ENCODE data around the gene ADCY10. TPM values are rescaled to one million over a fixed set of nuclear protein-coding genes. Genes with fewer than 3 reads are reported as not detected.

ADCY10 gene
- total RNA-seq = under 0.01 and 0.07 TPM in 2 replicates

GRCh38 chr1:167913895-167914496 lies at the start of gene ADCY10:
ADCY10 (minus strand) TSS chr1:167914134; CDS start chr1:167905140, 8,994 bp downstream.

GRCh38 chr1:167936930-167937708 lies 23.2 kb upstream of the ADCY10 start, which contains the start of gene MPC2:
MPC2 (minus strand) TSS chr1:167937072; CDS start chr1:167935841, 1,231 bp downstream.

GRCh38 chr1:167936068-167936929 lies 22.4 kb upstream of the ADCY10 start, which contains the start of gene DCAF6:
DCAF6 (plus strand) TSS chr1:167936683; CDS start chr1:167936912, 229 bp downstream.

Other genes starting within 250 kb of the ADCY10 start
- gene MPZL1, start 192.2 kb downstream of the ADCY10 start, total RNA-seq = 136 and 144 TPM in 2 replicates
- gene DCAF6, start 22.5 kb upstream of the ADCY10 start, total RNA-seq = 70.0 and 77.1 TPM in 2 replicates
- 28.9 and 33.5 TPM in 2 replicates for gene MPC2, start 22.9 kb upstream of the ADCY10 start, total RNA-seq
- gene GPR161, start 222.8 kb upstream of the ADCY10 start, total RNA-seq = 15.3 and 19.8 TPM in 2 replicates